ENCODE results near the gene CDK16. TPM values are rescaled to one million over a fixed set of nuclear protein-coding genes. Genes with fewer than 3 reads are reported as not detected.

The CDK16 gene
- total and polyA plus RNA-seq, 9 of the 15 experiments (the other 6 are each of a cell fraction or from before 2014, with no cell fraction given): 3.9 to 104 (median 57.5) TPM

DNA sequence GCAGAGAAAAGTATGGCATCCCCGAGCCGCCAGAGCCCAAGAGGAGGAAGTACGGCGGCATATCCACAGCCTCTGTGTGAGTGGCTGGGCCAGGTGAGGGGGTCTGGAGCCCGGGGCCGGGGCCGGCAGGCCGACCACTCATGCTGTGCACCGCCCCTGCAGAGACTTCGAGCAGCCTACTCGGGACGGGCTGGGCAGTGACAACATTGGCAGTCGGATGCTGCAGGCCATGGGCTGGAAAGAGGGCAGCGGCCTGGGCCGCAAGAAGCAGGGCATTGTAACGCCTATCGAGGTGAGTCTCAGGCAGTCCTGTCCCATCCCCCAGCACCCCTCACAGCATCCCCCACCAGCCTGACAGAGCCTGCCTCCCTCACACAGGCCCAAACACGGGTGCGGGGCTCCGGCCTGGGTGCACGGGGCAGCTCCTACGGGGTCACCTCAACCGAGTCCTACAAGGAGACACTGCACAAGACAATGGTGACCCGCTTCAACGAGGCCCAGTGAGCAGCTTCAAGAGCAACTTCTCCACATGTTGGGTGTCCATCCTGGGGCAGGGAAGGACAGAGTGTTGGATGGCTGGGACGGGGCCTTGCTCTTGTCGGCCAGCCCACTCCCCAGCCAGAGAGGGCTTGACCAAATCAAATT lies 32.3 kb upstream of the CDK16 start:
- no peaks in the 10 kb centered on the region for H4K20me1 ChIP-seq (replicated peaks; ENCODE audit: control insufficient read depth, insufficient read depth, low read length)
- in situ Hi-C loops (cut with MboI): no loop called here
- peak overlapping the region in 1 of 2 experiments; percentile 52; a peak in 1 of 4 replicates for H3K9ac ChIP-seq (ENCODE audit: insufficient read depth in 1 of 2, low read depth in 2 of 2, low read length in 2 of 2)
- peaks cover 0 to 14% of the 10 kb centered on the region in 2 experiments; a peak in 2 of 5 replicates for H3K4me1 ChIP-seq (replicated peaks in 1 of 2; ENCODE audit: control insufficient read depth in 2 of 2, insufficient read depth in 2 of 2, low read length in 2 of 2)
- intact Hi-C loops (cut with micrococcal nuclease): no loop called here
- BruUV-seq (replicated peaks): TSS peak; percentile 72
- no peaks in the 10 kb centered on the region for H3K9me1 ChIP-seq (ENCODE audit: control insufficient read depth, insufficient read depth, low read length)
- no peak for FAIRE-seq
- ATAC-seq: no peak
- CTCF ChIA-PET (ENCODE audit: low intra/inter-chr PET ratio): no interaction called here
- H3K4me2 ChIP-seq (ENCODE audit: insufficient read depth, low read length): no peak overlapping the region
- POLR2A ChIA-PET: interaction anchor here (0.6 kb wide), 1 partner anchor 311 kb away, joined by 3 read pairs; no protein-coding TSS in a partner anchor
- H3K27ac ChIP-seq (ENCODE audit: extremely low read depth, low read depth, low read length): no peak overlapping the region
- no peaks in the 10 kb centered on the region; the same call in 2 of the 3 replicates for H3K79me2 ChIP-seq (ENCODE audit: control insufficient read depth, insufficient read depth, low read length)
- no peak overlapping the region for H2AFZ ChIP-seq (ENCODE audit: low read depth, low read length)
- TF ChIP-seq HOXB6 (CRISPR knock-in tag; IDR thresholded peaks at IDR 0.05; ENCODE audit: borderline replicate concordance) (no peak), POLR2G (IDR thresholded peaks at IDR 0.05; ENCODE audit: low read depth, low read length) (peak; percentile 47; the same call in 1 of the 2 replicates), RBM34 (IDR thresholded peaks at IDR 0.05; ENCODE audit: borderline replicate concordance, insufficient read depth, low read length) (no peak), RBM22 (IDR thresholded peaks at IDR 0.05; ENCODE audit: low read depth, low read length, poor library complexity, severe bottlenecking) (peak; percentile 57), GTF2A2 (tag; IDR thresholded peaks at IDR 0.05) (no peak), HMG20B (CRISPR knock-in tag; IDR thresholded peaks at IDR 0.05) (no peak), C11orf30 (IDR thresholded peaks at IDR 0.05; ENCODE audit: low read depth) (no peak), MEF2D (tag; conservative IDR thresholded peaks at IDR 0.05; ENCODE audit: low read depth) (no peak), MTA3 (IDR thresholded peaks at IDR 0.05; ENCODE audit: borderline replicate concordance) (no peak)
- TF ChIP-seq, protein P1, sequence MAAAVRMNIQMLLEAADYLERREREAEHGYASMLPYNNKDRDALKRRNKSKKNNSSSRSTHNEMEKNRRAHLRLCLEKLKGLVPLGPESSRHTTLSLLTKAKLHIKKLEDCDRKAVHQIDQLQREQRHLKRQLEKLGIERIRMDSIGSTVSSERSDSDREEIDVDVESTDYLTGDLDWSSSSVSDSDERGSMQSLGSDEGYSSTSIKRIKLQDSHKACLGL (CRISPR knock-in tag; IDR thresholded peaks at IDR 0.05; ENCODE audit: borderline replicate concordance, poor library complexity, severe bottlenecking): no peak
- TF ChIP-seq, protein P2, sequence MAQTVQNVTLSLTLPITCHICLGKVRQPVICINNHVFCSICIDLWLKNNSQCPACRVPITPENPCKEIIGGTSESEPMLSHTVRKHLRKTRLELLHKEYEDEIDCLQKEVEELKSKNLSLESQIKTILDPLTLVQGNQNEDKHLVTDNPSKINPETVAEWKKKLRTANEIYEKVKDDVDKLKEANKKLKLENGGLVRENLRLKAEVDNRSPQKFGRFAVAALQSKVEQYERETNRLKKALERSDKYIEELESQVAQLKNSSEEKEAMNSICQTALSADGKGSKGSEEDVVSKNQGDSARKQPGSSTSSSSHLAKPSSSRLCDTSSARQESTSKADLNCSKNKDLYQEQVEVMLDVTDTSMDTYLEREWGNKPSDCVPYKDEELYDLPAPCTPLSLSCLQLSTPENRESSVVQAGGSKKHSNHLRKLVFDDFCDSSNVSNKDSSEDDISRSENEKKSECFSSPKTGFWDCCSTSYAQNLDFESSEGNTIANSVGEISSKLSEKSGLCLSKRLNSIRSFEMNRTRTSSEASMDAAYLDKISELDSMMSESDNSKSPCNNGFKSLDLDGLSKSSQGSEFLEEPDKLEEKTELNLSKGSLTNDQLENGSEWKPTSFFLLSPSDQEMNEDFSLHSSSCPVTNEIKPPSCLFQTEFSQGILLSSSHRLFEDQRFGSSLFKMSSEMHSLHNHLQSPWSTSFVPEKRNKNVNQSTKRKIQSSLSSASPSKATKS (CRISPR knock-in tag; IDR thresholded peaks at IDR 0.05): no peak
- TF ChIP-seq, protein P3, sequence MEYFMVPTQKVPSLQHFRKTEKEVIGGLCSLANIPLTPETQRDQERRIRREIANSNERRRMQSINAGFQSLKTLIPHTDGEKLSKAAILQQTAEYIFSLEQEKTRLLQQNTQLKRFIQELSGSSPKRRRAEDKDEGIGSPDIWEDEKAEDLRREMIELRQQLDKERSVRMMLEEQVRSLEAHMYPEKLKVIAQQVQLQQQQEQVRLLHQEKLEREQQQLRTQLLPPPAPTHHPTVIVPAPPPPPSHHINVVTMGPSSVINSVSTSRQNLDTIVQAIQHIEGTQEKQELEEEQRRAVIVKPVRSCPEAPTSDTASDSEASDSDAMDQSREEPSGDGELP (CRISPR knock-in tag; IDR thresholded peaks at IDR 0.05; ENCODE audit: borderline replicate concordance): no peak
- TF ChIP-seq, protein P4, sequence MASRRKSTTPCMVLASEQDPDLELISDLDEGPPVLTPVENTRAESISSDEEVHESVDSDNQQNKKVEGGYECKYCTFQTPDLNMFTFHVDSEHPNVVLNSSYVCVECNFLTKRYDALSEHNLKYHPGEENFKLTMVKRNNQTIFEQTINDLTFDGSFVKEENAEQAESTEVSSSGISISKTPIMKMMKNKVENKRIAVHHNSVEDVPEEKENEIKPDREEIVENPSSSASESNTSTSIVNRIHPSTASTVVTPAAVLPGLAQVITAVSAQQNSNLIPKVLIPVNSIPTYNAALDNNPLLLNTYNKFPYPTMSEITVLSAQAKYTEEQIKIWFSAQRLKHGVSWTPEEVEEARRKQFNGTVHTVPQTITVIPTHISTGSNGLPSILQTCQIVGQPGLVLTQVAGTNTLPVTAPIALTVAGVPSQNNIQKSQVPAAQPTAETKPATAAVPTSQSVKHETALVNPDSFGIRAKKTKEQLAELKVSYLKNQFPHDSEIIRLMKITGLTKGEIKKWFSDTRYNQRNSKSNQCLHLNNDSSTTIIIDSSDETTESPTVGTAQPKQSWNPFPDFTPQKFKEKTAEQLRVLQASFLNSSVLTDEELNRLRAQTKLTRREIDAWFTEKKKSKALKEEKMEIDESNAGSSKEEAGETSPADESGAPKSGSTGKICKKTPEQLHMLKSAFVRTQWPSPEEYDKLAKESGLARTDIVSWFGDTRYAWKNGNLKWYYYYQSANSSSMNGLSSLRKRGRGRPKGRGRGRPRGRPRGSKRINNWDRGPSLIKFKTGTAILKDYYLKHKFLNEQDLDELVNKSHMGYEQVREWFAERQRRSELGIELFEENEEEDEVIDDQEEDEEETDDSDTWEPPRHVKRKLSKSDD (conservative IDR thresholded peaks at IDR 0.05; ENCODE audit: low read length): no peak
- H3K9me3 ChIP-seq (replicated peaks; ENCODE audit: control insufficient read depth, insufficient read depth, low read depth, low read length): no peaks in the 10 kb centered on the region
- H3K4me3 ChIP-seq: no peak overlapping the region
- 96% methylated on average over 18 of the region's 27 CpGs for WGBS (ENCODE audit: insufficient coverage, low coverage, missing lambda C conversion rate)
- peaks cover 48% of the 10 kb centered on the region; the same call in 2 of the 3 replicates for H3K36me3 ChIP-seq (ENCODE audit: control insufficient read depth, insufficient read depth, low read length)
- H3K27me3 ChIP-seq (ENCODE audit: control insufficient read depth in 2 of 2, insufficient read depth in 2 of 2, low read length in 2 of 2): no peaks in the 10 kb centered on the region
- DNase-seq (ENCODE audit: extremely low read depth in 1 of 4, low spot score in 3 of 4): no peak
